GM18867 (cell line): ENCODE data around the gene ARHGAP10.
"Not testable (repeated sequence)": the region's sequence is repeated elsewhere in the genome, so short reads cannot be mapped to it uniquely, and the experiment has no call there.

Source experiments
- ATAC-seq: cut with Tn5 transposase; IDR thresholded peaks from one replicate; pipeline ENCODE4 v1.9.1; 2021; ENCODE audit warnings: mild to moderate bottlenecking, moderate library complexity; ENCODE audit not compliant: unreplicated experiment

ARHGAP10 gene

GRCh38 chr4:148083073-148083472 lies 351.2 kb downstream of the ARHGAP10 start:
- not testable (repeated sequence) for ATAC-seq

GRCh38 chr4:148089624-148090023 lies 357.7 kb downstream of the ARHGAP10 start:
- ATAC-seq, result no peak

DNA sequence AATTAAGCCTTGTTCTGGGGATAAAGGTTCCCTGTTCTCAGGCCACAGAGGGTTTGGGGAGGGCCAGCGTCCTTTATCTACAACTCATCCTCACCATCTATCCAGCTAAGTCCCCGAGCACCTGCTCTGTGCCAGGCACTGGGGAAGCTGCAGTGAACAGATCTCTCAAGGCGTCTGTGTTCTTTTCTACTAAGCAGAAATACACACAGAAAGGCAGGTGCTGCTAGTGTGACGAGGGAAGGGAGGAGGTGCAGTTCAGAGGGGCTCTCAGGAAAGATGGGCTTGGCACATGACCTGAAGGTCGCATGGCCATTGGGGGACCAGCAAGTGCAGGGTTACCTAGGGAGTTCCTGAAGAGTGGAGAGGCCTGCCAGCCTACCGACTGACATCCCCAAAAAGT lies 358.1 kb downstream of the ARHGAP10 start:
- ATAC-seq, result no peak

- ATAC-seq, result no peak
Measured at GRCh38 chr4:148090503-148091476, 358.9 kb downstream of the ARHGAP10 start.

DNA sequence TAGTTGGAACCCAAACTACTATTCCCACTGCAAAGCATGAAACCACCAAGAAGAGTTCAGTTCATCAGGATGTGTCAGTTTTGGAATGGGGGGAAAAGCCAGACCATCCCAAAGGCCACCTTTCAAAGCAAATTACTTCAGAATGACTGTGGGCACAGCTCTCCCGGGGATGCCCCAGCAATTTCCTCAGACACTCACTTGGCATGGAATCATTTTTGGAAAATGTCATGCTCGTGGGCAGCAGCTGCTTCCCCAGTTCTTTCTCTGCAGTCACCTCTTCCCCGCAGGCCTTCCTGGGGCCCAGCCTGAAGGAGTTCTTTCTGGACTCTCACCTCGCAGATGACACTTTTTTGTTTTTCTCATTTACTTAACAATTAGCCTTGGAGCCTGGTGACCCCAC lies 360.0 kb downstream of the ARHGAP10 start:
- ATAC-seq, result no peak

DNA sequence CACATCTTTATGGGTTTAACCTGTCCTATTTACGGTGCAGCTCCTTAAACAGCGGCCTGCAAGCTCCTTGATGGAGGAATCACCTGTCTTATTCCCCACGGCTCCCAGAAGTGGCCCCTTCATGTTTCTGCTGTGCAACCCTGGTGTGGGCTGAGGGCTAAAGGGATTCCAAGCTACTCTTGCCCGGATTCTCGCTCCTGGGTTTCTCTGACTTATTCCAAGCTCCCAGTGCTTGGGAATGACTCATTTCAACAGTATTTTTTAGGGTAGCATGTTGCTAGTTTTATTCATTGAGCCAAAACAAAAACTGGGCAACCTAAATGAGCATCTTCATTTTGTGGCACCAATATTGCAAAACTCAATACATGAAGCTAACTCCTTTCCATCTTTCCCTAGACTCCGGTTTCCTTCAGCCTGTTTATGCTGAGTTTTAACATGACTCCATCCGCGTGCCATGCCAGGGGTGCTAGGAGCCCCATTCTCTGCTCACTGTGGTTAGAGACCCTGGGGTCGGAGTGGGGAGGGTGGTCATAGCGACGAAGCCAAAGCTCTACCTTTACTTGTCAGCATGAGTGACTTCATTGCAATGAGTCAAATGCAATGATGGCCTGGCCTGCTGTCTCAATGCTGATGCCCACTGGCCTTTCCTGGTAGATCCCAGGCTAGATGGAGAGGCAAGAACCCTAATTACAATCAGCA lies 360.6 kb downstream of the ARHGAP10 start:
- no peak for ATAC-seq

GRCh38 chr4:148093065-148093464 lies 361.2 kb downstream of the ARHGAP10 start:
- ATAC-seq, result no peak

- ATAC-seq, result no peak
Measured at GRCh38 chr4:148094149-148094548, 362.3 kb downstream of the ARHGAP10 start.

GRCh38 chr4:148095346-148095923 lies 363.5 kb downstream of the ARHGAP10 start:
- no peak for ATAC-seq

- no peak for ATAC-seq
Measured at GRCh38 chr4:148097801-148098200, 365.9 kb downstream of the ARHGAP10 start.

GRCh38 chr4:148101235-148101634 lies 369.3 kb downstream of the ARHGAP10 start:
- ATAC-seq, result no peak

- ATAC-seq, result no peak
Measured at GRCh38 chr4:148101790-148102189, 369.9 kb downstream of the ARHGAP10 start.

DNA sequence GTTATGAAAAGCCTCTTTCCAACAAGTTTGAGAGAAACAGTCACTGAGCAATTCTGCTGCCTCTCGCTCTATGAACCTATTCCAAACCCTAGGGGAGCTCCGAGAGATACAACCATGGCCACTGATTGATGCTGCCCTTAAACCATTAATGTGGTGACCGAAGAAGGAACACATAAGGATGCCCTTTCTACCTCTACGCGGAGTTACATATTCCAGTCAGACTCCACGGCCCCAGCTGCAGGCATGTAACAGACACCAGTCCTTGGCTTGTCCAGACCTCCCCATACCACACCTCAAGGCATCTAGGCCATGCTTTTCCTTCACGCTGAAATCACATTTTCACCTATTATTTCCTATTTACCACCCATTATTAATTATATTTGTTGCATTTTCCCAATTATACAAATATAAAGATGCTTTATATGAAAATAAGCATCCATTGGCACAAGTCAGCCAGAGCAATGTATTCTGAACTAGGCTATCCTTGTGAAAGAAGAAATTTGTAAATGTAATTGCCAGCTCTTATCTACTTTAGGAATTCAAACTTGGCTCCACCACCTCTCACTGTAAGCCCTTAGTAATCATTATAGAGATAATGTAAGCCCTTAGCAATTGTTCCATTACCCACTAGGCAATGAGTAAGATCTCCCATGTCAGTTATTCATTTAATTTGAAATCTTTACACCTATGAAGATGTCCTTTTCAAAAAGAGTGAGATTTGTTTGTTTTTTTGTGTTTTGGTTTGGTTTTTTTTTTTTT lies 371.9 kb downstream of the ARHGAP10 start:
- ATAC-seq, result no peak

DNA sequence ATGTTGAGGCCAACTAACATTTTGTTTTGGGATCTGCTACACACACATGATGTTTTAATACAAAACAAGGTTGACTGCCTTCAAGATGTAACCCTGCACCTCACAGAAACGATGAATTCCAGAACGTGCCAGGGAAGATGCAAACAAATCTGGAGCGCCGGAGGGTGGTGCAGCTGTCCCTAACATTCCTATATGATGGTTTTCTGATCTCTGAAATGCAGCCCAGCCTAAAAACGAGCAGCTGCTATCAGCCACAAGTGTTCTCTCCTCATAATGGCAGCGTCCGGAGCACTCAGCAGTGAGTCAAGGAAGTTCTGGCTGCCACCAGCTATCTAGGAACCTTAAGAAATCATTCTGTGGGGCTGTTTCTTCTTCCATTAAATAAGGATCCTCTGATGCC lies 376.9 kb downstream of the ARHGAP10 start:
- no peak for ATAC-seq

- no peak for ATAC-seq
Measured at GRCh38 chr4:148109216-148109615, 377.3 kb downstream of the ARHGAP10 start.

DNA sequence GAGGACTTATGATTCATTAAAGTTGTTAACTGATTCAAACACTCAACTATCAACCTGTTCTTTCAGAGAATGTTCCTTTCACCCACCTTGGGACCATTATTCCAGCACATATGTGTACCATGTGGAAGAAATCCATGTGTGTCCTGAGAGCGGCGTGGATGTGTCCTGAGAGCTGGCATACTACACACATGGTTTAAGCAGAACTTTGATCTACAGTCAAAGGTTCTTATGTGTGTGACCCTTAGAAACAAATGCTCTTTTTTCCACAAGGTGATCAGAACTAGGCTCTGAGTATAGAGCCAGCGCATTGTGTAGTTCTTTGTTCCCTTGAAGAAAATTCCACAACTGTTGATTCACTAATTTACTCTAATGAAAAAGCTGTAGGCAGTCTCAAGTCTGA lies 378.3 kb downstream of the ARHGAP10 start:
- no peak for ATAC-seq

DNA sequence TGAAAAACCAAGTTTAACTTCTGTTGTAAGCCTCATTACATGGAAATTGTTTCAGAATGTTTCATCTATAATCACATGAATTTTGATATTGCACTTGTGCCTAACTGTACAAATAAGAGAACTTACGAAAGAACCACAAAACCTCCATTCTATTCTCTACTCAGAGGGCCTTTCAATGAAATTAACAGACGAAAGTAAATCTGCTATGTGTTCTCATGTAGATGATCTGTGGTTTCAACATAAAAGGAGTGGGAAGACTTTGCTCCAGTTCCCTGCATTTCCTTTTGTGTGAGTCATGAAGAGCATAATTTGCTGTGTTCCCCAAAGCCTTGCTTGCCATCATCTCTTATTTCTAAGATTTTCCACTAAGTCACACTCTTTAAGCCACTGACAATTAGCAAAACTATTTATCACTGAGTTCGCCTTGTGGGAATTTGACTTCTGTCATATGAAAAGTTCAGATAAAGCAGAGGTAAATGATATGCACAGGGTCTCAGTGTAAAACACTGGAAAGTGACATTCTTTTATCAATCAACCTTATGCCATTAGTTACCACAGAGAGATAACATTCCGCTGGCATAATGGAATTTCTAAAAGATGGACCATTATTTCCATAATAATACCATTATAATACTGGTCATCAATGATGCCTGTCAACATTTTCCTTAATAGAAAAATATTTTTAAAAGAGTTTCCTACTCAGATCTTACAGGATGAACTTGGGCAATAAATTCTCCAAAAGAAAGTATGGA lies 380.5 kb downstream of the ARHGAP10 start:
- no peak for ATAC-seq

DNA sequence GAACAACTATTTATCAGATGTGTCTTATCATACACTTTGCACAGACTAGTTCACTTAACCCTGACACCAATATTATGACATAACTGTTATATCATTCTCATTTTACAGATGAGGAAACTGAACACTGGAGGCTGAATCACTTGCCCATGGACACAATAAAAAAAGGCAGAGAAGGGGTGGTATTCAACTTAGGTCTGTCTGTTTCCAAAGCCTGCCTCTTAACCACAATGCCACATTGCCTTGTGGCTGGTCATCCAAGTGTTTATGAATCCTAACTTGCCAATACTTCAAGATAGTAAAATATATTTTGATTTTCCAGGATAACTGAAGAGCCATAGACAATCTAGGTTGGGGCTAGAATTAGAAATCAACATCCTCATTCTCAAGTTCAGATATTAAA lies 382.5 kb downstream of the ARHGAP10 start:
- no peak for ATAC-seq

- ATAC-seq, result no peak
Measured at GRCh38 chr4:148116264-148116663, 384.4 kb downstream of the ARHGAP10 start.

- ATAC-seq, result no peak
Measured at GRCh38 chr4:148116969-148117368, 385.1 kb downstream of the ARHGAP10 start.
